IMR-90 (cell line): ENCODE measurements around the gene HMBS. TPM values are rescaled to one million over a fixed set of nuclear protein-coding genes. Genes with fewer than 3 reads are reported as not detected.

Source experiments
- ATAC-seq: fragments of 200-7000 bp; cut with Tn5 transposase; 2 replicates; pipeline ENCODE4 v1.9.1; 2020; ENCODE audit warnings: low read depth, mild to moderate bottlenecking, moderate library complexity
- BruUV-seq: library from RNA; stranded (reverse); fragments of 400-500 nt; replicated peaks from 2 replicates; lab custom pipeline; 2021; lab: Mats Ljungman, UMichigan
- CTCF ChIA-PET: fragments of 300-600 bp; formaldehyde crosslinking; extraction: SDS; loops from one replicate; lab custom pipeline; 2021; ENCODE audit warnings: antibody characterized with exemption; lab: Yijun Ruan, JAX
- POLR2A ChIA-PET: fragments of 300-600 bp; sonication (Branson Sonifier 250); formaldehyde crosslinking; loops from one replicate; lab custom pipeline; 2022; ENCODE audit warnings: antibody characterized with exemption; ENCODE audit not compliant: unreplicated experiment; lab: Charles Lee
- DNase-seq: peaks from one replicate; pipeline ENCODE4 v3.0.0; 2013
- H2AFZ ChIP-seq: replicated peaks from 2 replicates; pipeline ENCODE3; 2013; ENCODE audit warnings: low read length, mild to moderate bottlenecking; ENCODE audit not compliant: poor library complexity
- H2AK5ac ChIP-seq: 2 replicates; pipeline ENCODE4 v1.6.1; 2013; ENCODE audit warnings: low read depth, low read length, inconsistent platforms
- H2AK9ac ChIP-seq: replicated peaks from 2 replicates; pipeline ENCODE3; 2013; ENCODE audit warnings: mild to moderate bottlenecking, low read depth, low read length, moderate library complexity; ENCODE audit not compliant: poor library complexity
- H2BK120ac ChIP-seq: 2 replicates; pipeline ENCODE4 v1.6.1; 2013; ENCODE audit warnings: low read depth, low read length, inconsistent platforms
- H2BK15ac ChIP-seq: 3 replicates; pipeline ENCODE4 v1.6.1; 2013; ENCODE audit warnings: low read depth, low read length, inconsistent platforms
- H2BK20ac ChIP-seq: 2 replicates; pipeline ENCODE4 v1.6.1; 2013; ENCODE audit warnings: low read depth, mild to moderate bottlenecking, inconsistent platforms, low read length, moderate library complexity
- H2BK5ac ChIP-seq: 2 replicates; pipeline ENCODE4 v1.6.1; 2013; ENCODE audit warnings: mild to moderate bottlenecking, low read depth, low read length, inconsistent platforms; ENCODE audit not compliant: poor library complexity, severe bottlenecking
- H3K14ac ChIP-seq: replicated peaks from 2 replicates; pipeline ENCODE4 v1.6.1; 2013; ENCODE audit warnings: low read depth, low read length, inconsistent platforms
- H3K18ac ChIP-seq: 2 replicates; pipeline ENCODE4 v1.6.1; 2013; ENCODE audit warnings: low read depth, low read length, control low read depth
- H3K23ac ChIP-seq: 2 replicates; pipeline ENCODE4 v1.6.1; 2013; ENCODE audit warnings: low read depth, low read length, inconsistent platforms
- H3K27ac ChIP-seq: 2 replicates; pipeline ENCODE4 v1.5.1; 2013; ENCODE audit warnings: mild to moderate bottlenecking, control low read depth, low read length; ENCODE audit not compliant: insufficient read depth
- H3K27me3 ChIP-seq: 2 replicates; pipeline ENCODE4 v1.6.1; 2013; ENCODE audit warnings: low read length; ENCODE audit not compliant: control insufficient read depth, insufficient read depth
- H3K36me3 ChIP-seq: 2 replicates; pipeline ENCODE4 v1.6.1; 2013; ENCODE audit warnings: low read length, mixed read lengths; ENCODE audit not compliant: control insufficient read depth, insufficient read depth
- H3K4ac ChIP-seq: 2 replicates; pipeline ENCODE4 v1.6.1; 2013; ENCODE audit warnings: low read depth, low read length, inconsistent platforms
- H3K4me1 ChIP-seq: 2 replicates; pipeline ENCODE4 v1.6.1; 2013; ENCODE audit warnings: low read length, mixed read lengths; ENCODE audit not compliant: control insufficient read depth, insufficient read depth
- H3K4me2 ChIP-seq: 2 replicates; pipeline ENCODE4 v1.6.1; 2013; ENCODE audit warnings: low read depth, mild to moderate bottlenecking, control low read depth, low read length, moderate library complexity
- H3K4me3 ChIP-seq: 2 replicates; pipeline ENCODE4 v1.5.1; 2013; ENCODE audit warnings: low read depth, mild to moderate bottlenecking, control low read depth, low read length, moderate library complexity; ENCODE audit not compliant: insufficient read depth
- H3K56ac ChIP-seq: 2 replicates; pipeline ENCODE4 v1.6.1; 2013; ENCODE audit warnings: low read length, inconsistent platforms; ENCODE audit not compliant: insufficient read depth; ENCODE audit errors: extremely low read depth
- H3K79me1 ChIP-seq, 2 experiments: 2 replicates each; pipeline ENCODE4 v1.6.1; 2013; ENCODE audit warnings: low read length in 2 of 2, inconsistent platforms in 1 of 2, low read depth in 1 of 2
- H3K9ac ChIP-seq: 2 replicates; pipeline ENCODE4 v1.6.1; 2013; ENCODE audit warnings: low read depth, low read length, control low read depth
- H3K9me1 ChIP-seq: 2 replicates; pipeline ENCODE4 v1.6.1; 2013; ENCODE audit warnings: low read length, inconsistent platforms; ENCODE audit not compliant: insufficient read depth
- H3K9me3 ChIP-seq: 2 replicates; pipeline ENCODE4 v1.6.1; 2013; ENCODE audit warnings: low read length; ENCODE audit not compliant: control insufficient read depth, insufficient read depth
- H4K20me1 ChIP-seq: 2 replicates; pipeline ENCODE4 v1.6.1; 2013; ENCODE audit warnings: low read length, inconsistent platforms; ENCODE audit not compliant: insufficient read depth
- H4K5ac ChIP-seq: 2 replicates; pipeline ENCODE4 v1.6.1; 2013; ENCODE audit warnings: mild to moderate bottlenecking, low read depth, low read length, control low read depth
- H4K8ac ChIP-seq, 2 experiments: 2 replicates each; pipeline ENCODE4 v1.6.1; 2013; ENCODE audit warnings: low read depth in 2 of 2, low read length in 2 of 2, control low read depth in 1 of 2, inconsistent platforms in 1 of 2
- H4K91ac ChIP-seq: 2 replicates; pipeline ENCODE4 v1.6.1; 2013; ENCODE audit warnings: low read depth, low read length, inconsistent platforms; ENCODE audit not compliant: insufficient read depth
- BHLHE40 ChIP-seq: fragments of 150-350 bp; IDR thresholded peaks from 2 replicates; pipeline ENCODE4 v1.6.1; 2016; ENCODE audit warnings: mild to moderate bottlenecking, low read depth, low read length
- CEBPB ChIP-seq: IDR thresholded peaks from 2 replicates; pipeline ENCODE4 v1.6.1; 2012; ENCODE audit warnings: low read depth, low read length, improper control_type of control experiment
- FOS ChIP-seq: fragments of 150-350 bp; IDR thresholded peaks from 2 replicates; pipeline ENCODE4 v1.6.1; 2016; ENCODE audit warnings: low read depth, low read length
- MAFK ChIP-seq: IDR thresholded peaks from 2 replicates; pipeline ENCODE4 v1.6.1; 2012; ENCODE audit warnings: low read depth, low read length, improper control_type of control experiment
- MAZ ChIP-seq: IDR thresholded peaks from 2 replicates; pipeline ENCODE4 v1.6.1; 2012; ENCODE audit warnings: low read depth, mild to moderate bottlenecking, low read length, improper control_type of control experiment, moderate library complexity, borderline replicate concordance
- MXI1 ChIP-seq: IDR thresholded peaks from 2 replicates; pipeline ENCODE4 v1.6.1; 2012; ENCODE audit warnings: low read depth, mild to moderate bottlenecking, low read length, moderate library complexity, borderline replicate concordance
- NFE2L2 ChIP-seq: fragments of 150-350 bp; IDR thresholded peaks from 2 replicates; pipeline ENCODE4 v1.6.1; 2016; ENCODE audit warnings: low read depth, mild to moderate bottlenecking, low read length
- POLR2A ChIP-seq: IDR thresholded peaks from 2 replicates; pipeline ENCODE4 v1.6.1; 2012; ENCODE audit warnings: mild to moderate bottlenecking, low read depth, low read length
- RCOR1 ChIP-seq: IDR thresholded peaks from 2 replicates; pipeline ENCODE4 v1.6.1; 2012; ENCODE audit warnings: mild to moderate bottlenecking, low read length, improper control_type of control experiment; ENCODE audit not compliant: insufficient replicate concordance
- SMC3 ChIP-seq: fragments of 150-350 bp; IDR thresholded peaks from 2 replicates; pipeline ENCODE4 v1.6.1; 2016; ENCODE audit warnings: low read depth, mild to moderate bottlenecking, antibody characterized with exemption, low read length, moderate library complexity
- WGBS, 2 experiments: methylation state at CpG; one replicate each; pipeline versions ENCODE4 v1.1.5 to v1.1.7; 2013; ENCODE audit warnings: missing lambda C conversion rate in 2 of 2; ENCODE audit not compliant: insufficient read length in 1 of 2; ENCODE audit errors: extremely low coverage in 2 of 2; 5-methylcytosine and 5-hydroxymethylcytosine counted together
- dilution Hi-C: fragments of 300-500 bp; cut with HindIII; formaldehyde crosslinking; loops from one replicate; pipeline ENCODE4 v1.14.3; 2018; ENCODE audit warnings: low sequenced_read_pairs; ENCODE audit not compliant: unreplicated experiment
- in situ Hi-C: fragments of 300-500 bp; cut with MboI; formaldehyde crosslinking; loops from 3 replicates; pipeline ENCODE4 v1.14.3; 2019; ENCODE audit warnings: low sequenced_read_pairs, inconsistent platforms, mixed read lengths
- intact Hi-C: fragments of 100-400 bp; cut with micrococcal nuclease; formaldehyde crosslinking; loops from 2 replicates; pipeline ENCODE4 v1.10.0; 2022
- polyA plus RNA-seq, 3 experiments: library from polyadenylated mRNA; depleted of rRNA; stranded (reverse); fragments of >200 nt; gene quantifications; 2 replicates each; pipeline ENCODE4 v1.2.3, GENCODE V29; 2012; ENCODE audit warnings: low replicate concordance in 1 of 3
- total RNA-seq: library from RNA; depleted of rRNA; stranded (reverse); fragments of >200 nt; gene quantifications from 2 replicates; pipeline ENCODE4 v1.2.3, GENCODE V29; 2012
- TF ChIP-seq, protein P1 (sequence below): conservative IDR thresholded peaks from 2 replicates; pipeline ENCODE4 v1.5.1; 2012; ENCODE audit warnings: mild to moderate bottlenecking, low read depth, low read length, improper control_type of control experiment
- TF ChIP-seq, protein P2 (sequence below): fragments of 150-350 bp; IDR thresholded peaks from 2 replicates; pipeline ENCODE4 v1.6.1; 2017; ENCODE audit warnings: mild to moderate bottlenecking, antibody characterized with exemption, low read length, low read depth

The HMBS gene
- total and polyA plus RNA-seq, 2 of the 4 experiments (the other 2 are of a cell fraction), result 17.9 to 59.5 TPM

DNA sequence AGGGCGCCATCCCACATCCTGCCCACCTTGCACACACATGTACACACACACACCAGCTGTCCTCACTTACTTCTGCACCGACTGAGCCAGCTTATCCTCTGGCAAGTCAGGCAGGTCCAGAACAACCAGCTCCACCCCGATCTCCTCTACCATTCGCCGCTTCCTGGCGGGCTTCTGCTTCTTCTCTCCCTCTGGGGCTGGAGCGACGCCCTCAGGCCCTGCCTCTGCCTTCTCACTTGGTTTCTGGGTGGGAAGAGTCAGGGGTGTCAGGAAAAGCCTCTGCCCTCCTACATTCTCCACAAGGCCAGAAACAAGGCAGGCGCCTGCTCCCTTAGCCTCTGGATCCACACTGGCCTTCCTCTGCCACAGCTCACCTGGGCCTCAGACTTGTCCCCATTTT, 36.0 kb upstream of the HMBS start:
- POLR2A ChIA-PET, result no interaction called here
- BruUV-seq, result no TSS peak
- intact Hi-C loops, result no loop called here

More for the DNA sequence above, 36.0 kb upstream of the HMBS start:
- no peak overlapping the region for H3K4me2 ChIP-seq
- no peaks in the 10 kb centered on the region for H3K9me3 ChIP-seq
- H3K9me1 ChIP-seq, result no peaks in the 10 kb centered on the region
- H3K9ac ChIP-seq, result no peak overlapping the region
- no peaks in the 10 kb centered on the region; the same call in 1 of the 2 replicates for H4K20me1 ChIP-seq
- in situ Hi-C loops, result no loop called here
- no peak overlapping the region for H3K18ac ChIP-seq
- no CpG with 5 or more reads among the region's 9 CpGs for WGBS, 2 experiments
- TF ChIP-seq NFE2L2 (no peak), RCOR1 (no peak), SMC3 (no peak), BHLHE40 (no peak), MAZ (no peak), POLR2A (no peak), MAFK (no peak), CEBPB (no peak), MXI1 (no peak), FOS (no peak)
- TF ChIP-seq, protein P1, sequence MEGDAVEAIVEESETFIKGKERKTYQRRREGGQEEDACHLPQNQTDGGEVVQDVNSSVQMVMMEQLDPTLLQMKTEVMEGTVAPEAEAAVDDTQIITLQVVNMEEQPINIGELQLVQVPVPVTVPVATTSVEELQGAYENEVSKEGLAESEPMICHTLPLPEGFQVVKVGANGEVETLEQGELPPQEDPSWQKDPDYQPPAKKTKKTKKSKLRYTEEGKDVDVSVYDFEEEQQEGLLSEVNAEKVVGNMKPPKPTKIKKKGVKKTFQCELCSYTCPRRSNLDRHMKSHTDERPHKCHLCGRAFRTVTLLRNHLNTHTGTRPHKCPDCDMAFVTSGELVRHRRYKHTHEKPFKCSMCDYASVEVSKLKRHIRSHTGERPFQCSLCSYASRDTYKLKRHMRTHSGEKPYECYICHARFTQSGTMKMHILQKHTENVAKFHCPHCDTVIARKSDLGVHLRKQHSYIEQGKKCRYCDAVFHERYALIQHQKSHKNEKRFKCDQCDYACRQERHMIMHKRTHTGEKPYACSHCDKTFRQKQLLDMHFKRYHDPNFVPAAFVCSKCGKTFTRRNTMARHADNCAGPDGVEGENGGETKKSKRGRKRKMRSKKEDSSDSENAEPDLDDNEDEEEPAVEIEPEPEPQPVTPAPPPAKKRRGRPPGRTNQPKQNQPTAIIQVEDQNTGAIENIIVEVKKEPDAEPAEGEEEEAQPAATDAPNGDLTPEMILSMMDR, result no peak
- TF ChIP-seq, protein P2, sequence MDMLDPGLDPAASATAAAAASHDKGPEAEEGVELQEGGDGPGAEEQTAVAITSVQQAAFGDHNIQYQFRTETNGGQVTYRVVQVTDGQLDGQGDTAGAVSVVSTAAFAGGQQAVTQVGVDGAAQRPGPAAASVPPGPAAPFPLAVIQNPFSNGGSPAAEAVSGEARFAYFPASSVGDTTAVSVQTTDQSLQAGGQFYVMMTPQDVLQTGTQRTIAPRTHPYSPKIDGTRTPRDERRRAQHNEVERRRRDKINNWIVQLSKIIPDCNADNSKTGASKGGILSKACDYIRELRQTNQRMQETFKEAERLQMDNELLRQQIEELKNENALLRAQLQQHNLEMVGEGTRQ, result no peak
- ATAC-seq (no peak), DNase-seq (no peak)
- peaks cover 74% of the 10 kb centered on the region for H3K36me3 ChIP-seq
- H4K8ac ChIP-seq, result no peak overlapping the region
- H2BK20ac ChIP-seq, result no peak overlapping the region
- H4K5ac ChIP-seq, result no peak overlapping the region
- no peak overlapping the region for H2BK15ac ChIP-seq
- H3K4ac ChIP-seq, result no peak overlapping the region
- H2AK9ac ChIP-seq, result no peak overlapping the region
- H2BK120ac ChIP-seq, result no peak overlapping the region
- H2AK5ac ChIP-seq, result no peak overlapping the region
- H2AFZ ChIP-seq, result no peak overlapping the region
- no peaks in the 10 kb centered on the region for H3K27me3 ChIP-seq
- no peak overlapping the region for H3K4me3 ChIP-seq
- H3K27ac ChIP-seq, result no peak overlapping the region
- no peak overlapping the region for H3K23ac ChIP-seq
- no peak overlapping the region for H4K91ac ChIP-seq
- no peak overlapping the region for H2BK5ac ChIP-seq
- H3K79me1 ChIP-seq, result peaks cover 0 to 14% of the 10 kb centered on the region in 2 experiments; a peak in 3 of 4 replicates
- no peak overlapping the region for H3K56ac ChIP-seq
- CTCF ChIA-PET, result no interaction called here
- dilution Hi-C loops, result no loop called here
- H3K14ac ChIP-seq, result no peak overlapping the region
- no peaks in the 10 kb centered on the region for H3K4me1 ChIP-seq
